HepG2 (cell line): ENCODE data around the gene RABGAP1. TPM values are rescaled to one million over a fixed set of nuclear protein-coding genes. Genes with fewer than 3 reads are reported as not detected.

Experiments used
- CHD4 ChIP-seq: fragments of 200-600 bp; sonication (generic); IDR thresholded peaks from 2 replicates; pipeline ENCODE4 v1.7.0; 2017; ENCODE audit warnings: mild to moderate bottlenecking, low read length, borderline replicate concordance
- DMTF1 ChIP-seq: sonication (generic); formaldehyde crosslinking; IDR thresholded peaks from 2 replicates; pipeline ENCODE4 v1.4.0; 2020; ENCODE audit warnings: mild to moderate bottlenecking, missing genetic modification reagents
- HDAC2 ChIP-seq: sonication (generic); formaldehyde crosslinking; IDR thresholded peaks from 2 replicates; pipeline ENCODE4 v1.4.0; 2020; ENCODE audit warnings: missing genetic modification reagents
- MED8 ChIP-seq: sonication (generic); formaldehyde crosslinking; IDR thresholded peaks from 2 replicates; pipeline ENCODE4 v1.8.1; 2023; ENCODE audit warnings: mild to moderate bottlenecking, missing genetic modification reagents; ENCODE audit not compliant: insufficient replicate concordance
- MYC ChIP-seq: sonication (generic); formaldehyde crosslinking; IDR thresholded peaks from 2 replicates; pipeline ENCODE4 v1.9.0; 2021; ENCODE audit warnings: missing genetic modification reagents, borderline replicate concordance
- NFAT5 ChIP-seq: sonication (generic); formaldehyde crosslinking; IDR thresholded peaks from 2 replicates; pipeline ENCODE4 v1.4.0; 2020; ENCODE audit warnings: missing genetic modification reagents
- ZNF251 ChIP-seq: sonication (generic); formaldehyde crosslinking; IDR thresholded peaks from 2 replicates; pipeline ENCODE4 v1.9.0; 2021; ENCODE audit warnings: mild to moderate bottlenecking, missing genetic modification reagents
- ZNF407 ChIP-seq: sonication (generic); formaldehyde crosslinking; IDR thresholded peaks from one replicate; pipeline ENCODE4 v1.5.1; 2020; ENCODE audit warnings: mild to moderate bottlenecking, missing genetic modification reagents; ENCODE audit errors: not compliant biosample characterization
- ZZZ3 ChIP-seq: sonication (generic); formaldehyde crosslinking; IDR thresholded peaks from 2 replicates; pipeline ENCODE4 v1.4.0; 2020; ENCODE audit warnings: missing genetic modification reagents, mild to moderate bottlenecking, borderline replicate concordance
- polyA plus RNA-seq, 8 experiments: library from polyadenylated mRNA; depleted of rRNA in 3 of 8; stranded (reverse) in 7 of 8; unstranded in 1 of 8; fragments of >200 nt; fragmentation: Illumina TruSeq in 4 of 8; extraction: Trizol in 4 of 8; gene quantifications; 2 replicates each; pipeline versions ENCODE4 v1.2.1 to v1.2.3, GENCODE V29; 2011 to 2016; ENCODE audit warnings: low read depth in 4 of 8, missing spikeins in 1 of 8, mixed read lengths in 1 of 8; ENCODE audit not compliant: insufficient read depth in 1 of 8
- total RNA-seq, 5 experiments: library from RNA; depleted of rRNA; stranded (reverse); fragments of >200 nt; fragmentation: Illumina TruSeq; extraction: Trizol; gene quantifications; 2 replicates each; pipeline ENCODE4 v1.2.3, GENCODE V29; 2016; ENCODE audit warnings: low read depth in 1 of 5
- TF ChIP-seq, protein P1 (sequence below): IDR thresholded peaks from 2 replicates; pipeline ENCODE4 v1.6.1; 2016; ENCODE audit warnings: mild to moderate bottlenecking

Gene RABGAP1
- total and polyA plus RNA-seq, 2 of the 13 experiments (the other 11 are each of a cell fraction or from before 2014, with no cell fraction given): 19.1 to 19.3 TPM

- TF ChIP-seq NFAT5 (CRISPR knock-in tag) (peak; percentile 73), ZZZ3 (CRISPR knock-in tag) (peak; percentile 66; the same call in 1 of the 2 replicates), MYC (CRISPR knock-in tag) (peak; percentile 52), ZNF407 (no peak), ZNF251 (CRISPR knock-in tag) (no peak), MED8 (CRISPR knock-in tag) (peak; percentile 59), CHD4 (no peak), HDAC2 (CRISPR knock-in tag) (peak; percentile 91), DMTF1 (no peak)
- TF ChIP-seq, protein P1, sequence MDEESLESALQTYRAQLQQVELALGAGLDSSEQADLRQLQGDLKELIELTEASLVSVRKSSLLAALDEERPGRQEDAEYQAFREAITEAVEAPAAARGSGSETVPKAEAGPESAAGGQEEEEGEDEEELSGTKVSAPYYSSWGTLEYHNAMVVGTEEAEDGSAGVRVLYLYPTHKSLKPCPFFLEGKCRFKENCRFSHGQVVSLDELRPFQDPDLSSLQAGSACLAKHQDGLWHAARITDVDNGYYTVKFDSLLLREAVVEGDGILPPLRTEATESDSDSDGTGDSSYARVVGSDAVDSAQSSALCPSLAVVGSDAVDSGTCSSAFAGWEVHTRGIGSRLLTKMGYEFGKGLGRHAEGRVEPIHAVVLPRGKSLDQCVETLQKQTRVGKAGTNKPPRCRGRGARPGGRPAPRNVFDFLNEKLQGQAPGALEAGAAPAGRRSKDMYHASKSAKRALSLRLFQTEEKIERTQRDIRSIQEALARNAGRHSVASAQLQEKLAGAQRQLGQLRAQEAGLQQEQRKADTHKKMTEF (CRISPR knock-in tag): peak; percentile 63
These were observed 35.8 kb upstream of the RABGAP1 start, which contains the start of gene RC3H2 (continued) for GRCh38 chr9:122904823-122905710.
